NK-92 treated with Interleukin-12 subunit alpha and Interleukin-12 subunit beta, amount 100 ng/mL, for 24 hours (cell line): ENCODE data around the gene ESD.
"Not testable (repeated sequence)": the region's sequence is repeated elsewhere in the genome, so short reads cannot be mapped to it uniquely, and the experiment has no call there.

Source experiments
- DNase-seq: peaks from one replicate; lab custom pipeline; 2025; lab: John Stamatoyannopoulos, UW

The ESD gene

GRCh38 chr13:46795321-46795720 lies 1.6 kb downstream of the ESD start:
- no peak for DNase-seq

- no peak for DNase-seq
These were observed 13.5 kb downstream of the ESD start for GRCh38 chr13:46783504-46783903.

- no peak for DNase-seq
These were observed 14.3 kb downstream of the ESD start for GRCh38 chr13:46782691-46783090.

GRCh38 chr13:46782066-46782465 lies 14.9 kb downstream of the ESD start:
- DNase-seq, result no peak

- DNase-seq, result no peak
These were observed 18.1 kb downstream of the ESD start for GRCh38 chr13:46778890-46779289.

- no peak for DNase-seq
These were observed 18.9 kb downstream of the ESD start for GRCh38 chr13:46778095-46778494.

- no peak for DNase-seq
These were observed 21.4 kb downstream of the ESD start for GRCh38 chr13:46775385-46776107.

- no peak for DNase-seq
These were observed 23.4 kb downstream of the ESD start for GRCh38 chr13:46773541-46773940.

GRCh38 chr13:46771693-46772092 lies 25.3 kb downstream of the ESD start:
- no peak for DNase-seq

GRCh38 chr13:46769925-46770324 lies 27.0 kb downstream of the ESD start:
- DNase-seq, result not testable (repeated sequence)

GRCh38 chr13:46761866-46762265 lies 35.1 kb downstream of the ESD start:
- DNase-seq, result no peak

- DNase-seq, result no peak
These were observed 35.8 kb downstream of the ESD start for GRCh38 chr13:46761174-46761573.

- DNase-seq, result no peak
These were observed 37.1 kb downstream of the ESD start for GRCh38 chr13:46759846-46760245.

- DNase-seq, result no peak
These were observed 39.3 kb downstream of the ESD start for GRCh38 chr13:46757640-46758039.

GRCh38 chr13:46756977-46757376 lies 40.0 kb downstream of the ESD start:
- DNase-seq, result no peak

- DNase-seq, result not testable (repeated sequence)
These were observed 41.5 kb downstream of the ESD start for GRCh38 chr13:46755508-46755907.

GRCh38 chr13:46754812-46755211 lies 42.1 kb downstream of the ESD start:
- no peak for DNase-seq

- DNase-seq, result no peak
These were observed 43.0 kb downstream of the ESD start for GRCh38 chr13:46753917-46754316.

- no peak for DNase-seq
These were observed 43.8 kb downstream of the ESD start for GRCh38 chr13:46753137-46753536.

- peak; percentile 87 for DNase-seq
These were observed 44.9 kb downstream of the ESD start for GRCh38 chr13:46751811-46752635.

- no peak for DNase-seq
These were observed 47.0 kb downstream of the ESD start for GRCh38 chr13:46749951-46750350.

- no peak for DNase-seq
These were observed 48.7 kb downstream of the ESD start for GRCh38 chr13:46748300-46748699.

- DNase-seq, result no peak
These were observed 49.7 kb downstream of the ESD start for GRCh38 chr13:46747031-46747820.
